ENCODE measurements around the gene NCOA3. TPM values are rescaled to one million over a fixed set of nuclear protein-coding genes. Genes with fewer than 3 reads are reported as not detected.

The NCOA3 gene
- total and polyA plus RNA-seq, 10 of the 15 experiments (the other 5 are each of a cell fraction or from before 2014, with no cell fraction given): 16.9 to 96.2 (median 73.6) TPM

DNA sequence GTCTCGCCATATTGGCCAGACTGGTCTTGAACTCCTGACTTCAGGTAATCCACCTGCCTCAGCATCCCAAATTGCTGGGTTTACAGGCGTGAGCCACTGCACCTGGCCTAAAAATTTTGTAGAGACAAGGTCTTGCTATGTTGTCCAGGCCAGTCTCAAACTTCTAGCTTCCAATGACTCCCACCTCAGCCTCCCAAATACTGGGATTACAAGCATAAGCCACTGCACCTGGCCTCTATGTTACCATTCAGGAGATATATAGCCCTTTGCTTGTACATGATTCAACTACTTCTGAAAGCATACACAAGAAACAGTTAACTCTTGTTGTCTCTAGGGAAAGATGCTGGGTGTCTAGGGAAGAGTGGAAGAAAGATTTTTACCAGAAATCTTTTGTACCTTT is 19.0 kb upstream of the NCOA3 start (continued):
- TF ChIP-seq ZNF384 (IDR thresholded peaks at IDR 0.05; ENCODE audit: borderline replicate concordance, low read depth, low read length) (no peak), BHLHE40 (IDR thresholded peaks at IDR 0.05; ENCODE audit: borderline replicate concordance in 1 of 2, low read depth in 2 of 2, low read length in 1 of 2) (no peak), PML (IDR thresholded peaks at IDR 0.05; ENCODE audit: low read length) (no peak), CREB1 (IDR thresholded peaks at IDR 0.05; ENCODE audit: low read depth) (no peak)
- TF ChIP-seq, protein P1, sequence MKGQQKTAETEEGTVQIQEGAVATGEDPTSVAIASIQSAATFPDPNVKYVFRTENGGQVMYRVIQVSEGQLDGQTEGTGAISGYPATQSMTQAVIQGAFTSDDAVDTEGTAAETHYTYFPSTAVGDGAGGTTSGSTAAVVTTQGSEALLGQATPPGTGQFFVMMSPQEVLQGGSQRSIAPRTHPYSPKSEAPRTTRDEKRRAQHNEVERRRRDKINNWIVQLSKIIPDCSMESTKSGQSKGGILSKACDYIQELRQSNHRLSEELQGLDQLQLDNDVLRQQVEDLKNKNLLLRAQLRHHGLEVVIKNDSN (IDR thresholded peaks at IDR 0.05; ENCODE audit: borderline replicate concordance, extremely low read length, insufficient read depth, low read depth, low read length): no peak
- TF ChIP-seq, protein P2, sequence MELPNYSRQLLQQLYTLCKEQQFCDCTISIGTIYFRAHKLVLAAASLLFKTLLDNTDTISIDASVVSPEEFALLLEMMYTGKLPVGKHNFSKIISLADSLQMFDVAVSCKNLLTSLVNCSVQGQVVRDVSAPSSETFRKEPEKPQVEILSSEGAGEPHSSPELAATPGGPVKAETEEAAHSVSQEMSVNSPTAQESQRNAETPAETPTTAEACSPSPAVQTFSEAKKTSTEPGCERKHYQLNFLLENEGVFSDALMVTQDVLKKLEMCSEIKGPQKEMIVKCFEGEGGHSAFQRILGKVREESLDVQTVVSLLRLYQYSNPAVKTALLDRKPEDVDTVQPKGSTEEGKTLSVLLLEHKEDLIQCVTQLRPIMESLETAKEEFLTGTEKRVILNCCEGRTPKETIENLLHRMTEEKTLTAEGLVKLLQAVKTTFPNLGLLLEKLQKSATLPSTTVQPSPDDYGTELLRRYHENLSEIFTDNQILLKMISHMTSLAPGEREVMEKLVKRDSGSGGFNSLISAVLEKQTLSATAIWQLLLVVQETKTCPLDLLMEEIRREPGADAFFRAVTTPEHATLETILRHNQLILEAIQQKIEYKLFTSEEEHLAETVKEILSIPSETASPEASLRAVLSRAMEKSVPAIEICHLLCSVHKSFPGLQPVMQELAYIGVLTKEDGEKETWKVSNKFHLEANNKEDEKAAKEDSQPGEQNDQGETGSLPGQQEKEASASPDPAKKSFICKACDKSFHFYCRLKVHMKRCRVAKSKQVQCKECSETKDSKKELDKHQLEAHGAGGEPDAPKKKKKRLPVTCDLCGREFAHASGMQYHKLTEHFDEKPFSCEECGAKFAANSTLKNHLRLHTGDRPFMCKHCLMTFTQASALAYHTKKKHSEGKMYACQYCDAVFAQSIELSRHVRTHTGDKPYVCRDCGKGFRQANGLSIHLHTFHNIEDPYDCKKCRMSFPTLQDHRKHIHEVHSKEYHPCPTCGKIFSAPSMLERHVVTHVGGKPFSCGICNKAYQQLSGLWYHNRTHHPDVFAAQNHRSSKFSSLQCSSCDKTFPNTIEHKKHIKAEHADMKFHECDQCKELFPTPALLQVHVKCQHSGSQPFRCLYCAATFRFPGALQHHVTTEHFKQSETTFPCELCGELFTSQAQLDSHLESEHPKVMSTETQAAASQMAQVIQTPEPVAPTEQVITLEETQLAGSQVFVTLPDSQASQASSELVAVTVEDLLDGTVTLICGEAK (IDR thresholded peaks at IDR 0.05; ENCODE audit: borderline replicate concordance): no peak

DNA sequence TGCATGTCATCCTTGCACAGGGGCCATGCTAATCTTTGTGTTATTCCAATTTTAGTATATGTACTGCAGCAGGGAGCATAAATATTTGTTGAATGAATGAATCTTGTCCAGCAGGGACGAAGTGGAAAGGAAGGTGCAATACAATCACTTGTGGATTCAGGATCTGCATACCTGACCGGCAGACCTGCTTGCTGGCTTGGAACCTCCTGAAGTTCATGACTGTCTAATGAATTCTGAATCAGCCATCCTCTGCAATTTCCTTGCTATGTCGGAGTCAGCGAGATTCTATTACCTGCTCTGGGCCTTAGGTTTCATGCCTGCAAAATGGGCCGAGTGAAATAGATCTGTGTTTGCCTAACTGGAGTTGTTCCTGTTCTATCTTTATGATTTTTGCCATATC is 17.4 kb upstream of the NCOA3 start:
- in situ Hi-C loops (cut with MboI) (no loop called here), intact Hi-C loops (cut with micrococcal nuclease; ENCODE audit: unreplicated experiment) (no loop called here)
- DNase-seq (ENCODE audit: low read depth, low spot score): no peak
- Histone ChIP-seq H3K79me2 (ENCODE audit: control insufficient read depth, insufficient read depth, low read length) (no peaks in the 10 kb centered on the region), H3K27ac (ENCODE audit: control insufficient read depth, insufficient read depth) (no peak overlapping the region), H3K27me3 (replicated peaks in 1 of 2; ENCODE audit: control insufficient read depth in 2 of 2, insufficient read depth in 2 of 2, low read length in 1 of 2) (no peaks in the 10 kb centered on the region), H3K4me2 (ENCODE audit: control insufficient read depth, insufficient read depth) (no peak overlapping the region), H3K4me3 (no peak overlapping the region), H4K20me1 (ENCODE audit: control insufficient read depth, insufficient read depth) (no peaks in the 10 kb centered on the region), H3K9me3 (replicated peaks; ENCODE audit: control insufficient read depth, insufficient read depth, low read length) (no peaks in the 10 kb centered on the region), H3K4me1 (ENCODE audit: control insufficient read depth, insufficient read depth, low read length) (peaks cover 35% of the 10 kb centered on the region), H2AFZ (ENCODE audit: control insufficient read depth, low read depth, low read length) (no peak overlapping the region), H3K9ac (ENCODE audit: control insufficient read depth, insufficient read depth, low read length) (no peak overlapping the region), H3K36me3 (ENCODE audit: control insufficient read depth in 2 of 2, insufficient read depth in 2 of 2, low read length in 1 of 2) (no peaks in the 10 kb centered on the region)
- no peak for ATAC-seq
- no TSS peak for BruUV-seq (replicated peaks)
- WGBS (ENCODE audit: insufficient coverage, insufficient replicate concordance, low lambda C conversion rate, missing lambda C conversion rate): 92% methylated on average over 5 of the region's 5 CpGs
- ChIA-PET CTCF (interaction anchor here (0.6 to 4.3 kb wide), 5 partner anchors 9 to 101 kb away, joined by 3 to 23 read pairs (median 3); no protein-coding TSS in a partner anchor), RAD21 (ENCODE audit: unreplicated experiment) (interaction anchor here (3.6 to 5.7 kb wide), 3 partner anchors 10 to 129 kb away, joined by 19 to 143 read pairs (median 53); partner anchors contain the start of gene ZMYND8), SMC1A (ENCODE audit: uncharacterized antibody, unreplicated experiment) (interaction anchor here (0.9 to 10.0 kb wide), 4 partner anchors 13 to 71 kb away, joined by 3 to 134 read pairs (median 3); no protein-coding TSS in a partner anchor), POLR2A (interaction anchor here (0.9 to 7.0 kb wide), 3 partner anchors 10 to 72 kb away, joined by 8 to 78 read pairs (median 10); no protein-coding TSS in a partner anchor)
- no peak for FAIRE-seq
- TF ChIP-seq NFXL1 (IDR thresholded peaks at IDR 0.05; ENCODE audit: borderline replicate concordance) (peak; percentile 62; the same call in 1 of the 2 replicates), KLF5 (IDR thresholded peaks at IDR 0.05; ENCODE audit: partially characterized antibody) (no peak), ETV6 (conservative IDR thresholded peaks at IDR 0.05 in 1 of 2, IDR thresholded peaks at IDR 0.05 in 1 of 2; ENCODE audit: borderline replicate concordance in 1 of 2, low read depth in 1 of 2) (peak in 1 of 2 experiments; percentile 83; a peak in 1 of 4 replicates)

Measured in GM12878 (cell line).